IPS DF 19.7 (cell line): ENCODE results near the gene PRKCH.

ENCODE experiments used
- DNase-seq: peaks from one replicate; pipeline ENCODE4 v3.0.0-alpha.2; 2013; ENCODE audit warnings: low read depth, low spot score

The PRKCH gene

DNA sequence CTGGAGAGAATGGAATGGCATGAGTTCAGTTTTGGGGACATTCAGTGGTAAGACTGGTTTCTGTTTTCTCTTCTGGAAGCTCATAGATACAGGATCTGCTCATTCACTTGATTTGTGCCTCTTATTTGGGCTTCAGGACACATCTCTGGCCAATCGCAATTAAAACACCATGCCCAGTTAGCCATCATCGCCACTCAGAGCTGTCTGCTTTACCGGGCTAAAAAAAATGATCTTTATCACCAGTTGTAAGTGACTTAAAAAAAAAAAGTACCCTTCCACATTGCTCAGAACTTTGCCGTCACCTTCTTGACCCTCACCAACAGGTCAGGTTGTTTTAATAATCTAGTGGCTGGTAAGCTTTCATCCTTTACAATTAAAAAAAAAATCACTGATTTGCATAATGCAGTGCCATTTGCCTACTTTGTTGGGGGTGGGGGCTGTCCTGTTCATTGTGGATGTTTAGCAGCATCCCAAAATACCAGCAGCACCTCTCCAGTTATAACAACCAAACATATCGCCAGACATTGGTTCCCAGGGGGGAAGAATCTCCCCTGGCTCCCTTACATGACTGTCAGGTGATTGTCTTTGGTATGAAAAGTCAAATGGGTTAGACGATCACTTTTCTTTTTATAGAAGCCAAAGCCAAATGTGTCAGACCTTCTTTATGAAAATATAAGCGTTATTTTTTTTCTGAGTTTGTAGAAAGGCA, 150.1 kb downstream of the PRKCH start:
- no peak for DNase-seq

DNA sequence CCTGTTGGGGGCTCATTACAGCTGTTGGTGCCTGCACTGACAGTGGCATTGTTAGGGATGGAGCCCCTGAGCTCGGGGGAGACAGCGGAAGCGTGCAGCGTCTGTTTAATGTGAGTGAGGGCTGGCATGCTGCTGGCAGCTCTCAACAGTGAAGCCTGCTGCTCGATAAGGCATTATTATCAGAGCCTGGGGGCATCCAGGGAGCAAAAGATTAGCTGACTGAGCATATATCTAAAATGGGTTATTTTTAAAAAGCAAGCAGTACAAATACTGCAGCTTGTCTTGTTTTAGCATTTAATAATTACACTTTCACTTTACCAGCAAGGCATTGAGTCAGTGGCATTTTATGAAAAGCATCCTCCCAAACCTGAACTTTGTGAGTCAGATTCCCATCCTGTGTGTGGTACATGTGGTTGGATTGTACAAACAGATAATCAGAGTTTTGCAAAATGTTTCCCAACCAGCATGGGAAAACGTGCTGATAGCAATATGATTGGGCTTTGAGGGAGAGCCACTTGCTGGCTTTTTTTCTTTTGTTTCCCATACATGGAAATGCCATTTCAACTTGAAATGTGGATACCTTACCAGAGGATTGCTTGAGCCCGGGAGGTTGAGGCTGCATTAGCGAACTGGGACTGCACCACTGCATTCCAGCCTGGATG, 150.8 kb downstream of the PRKCH start:
- no peak for DNase-seq

DNA sequence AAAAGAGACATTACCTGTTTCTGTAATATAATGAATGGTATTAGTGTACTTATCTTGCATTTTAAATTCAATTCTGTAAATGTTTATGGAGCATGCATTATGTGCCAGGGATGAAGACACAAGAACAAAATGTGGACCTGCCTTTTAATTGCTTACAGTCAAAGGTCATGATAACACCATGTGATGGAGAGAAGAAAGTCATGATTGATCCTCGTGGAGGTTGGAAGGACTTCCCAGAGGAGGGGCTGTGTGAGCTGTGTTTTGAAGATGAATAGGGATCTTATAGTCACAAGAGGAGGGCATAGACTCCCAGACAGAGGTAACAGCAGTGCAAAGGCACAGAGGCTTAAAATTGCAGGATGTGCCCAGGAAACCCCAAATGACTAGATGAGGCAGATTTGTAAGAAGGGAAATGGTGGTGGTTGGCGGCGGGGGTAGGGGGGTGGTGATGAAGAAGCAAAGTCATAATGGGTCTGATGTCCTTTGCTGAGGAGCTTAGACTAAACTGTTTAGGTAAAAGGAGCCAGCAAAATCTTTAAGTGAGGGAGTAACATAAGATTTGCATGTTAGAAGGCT, 151.5 kb downstream of the PRKCH start:
- DNase-seq: no peak

- DNase-seq: no peak
Observed at GRCh38 chr14:61474015-61474414, 152.6 kb downstream of the PRKCH start.

DNA sequence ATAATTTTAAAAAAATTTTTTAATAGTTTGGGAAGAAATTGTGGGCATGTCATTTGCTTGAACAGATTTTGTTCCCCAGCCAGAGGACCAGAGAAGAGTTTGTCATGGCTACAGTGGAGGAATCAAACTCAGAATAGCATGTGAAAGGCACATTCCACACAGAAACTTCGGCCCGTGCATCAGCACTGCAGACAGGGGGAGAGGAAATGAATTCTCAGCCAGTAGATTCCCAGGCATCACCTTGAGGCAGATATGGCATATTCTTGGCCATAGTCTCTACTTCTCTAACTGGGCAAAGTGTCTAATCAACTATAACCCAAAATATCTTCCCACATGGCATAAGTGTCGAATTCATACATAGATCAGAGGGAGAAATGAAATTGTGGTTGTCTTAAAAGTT, 153.3 kb downstream of the PRKCH start:
- DNase-seq: no peak

DNA sequence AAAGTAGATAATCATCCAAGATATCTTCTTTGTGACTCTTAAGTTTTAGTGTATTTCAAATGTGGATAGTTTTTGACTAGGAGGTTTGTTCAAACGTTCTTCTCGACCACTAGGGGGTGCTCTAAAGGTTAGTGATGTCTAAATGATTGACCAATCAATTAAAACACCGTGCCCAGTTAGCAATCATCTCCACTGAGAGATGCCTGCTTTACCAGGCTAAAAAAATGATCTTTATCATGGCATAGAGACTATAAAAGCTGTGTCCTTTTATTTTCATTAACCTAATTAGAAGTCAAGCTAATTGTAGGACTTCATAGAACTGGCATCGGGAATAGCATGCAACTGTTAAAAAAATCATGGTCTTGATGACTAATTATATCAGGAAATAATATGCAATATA, 153.9 kb downstream of the PRKCH start:
- no peak for DNase-seq

- no peak for DNase-seq
Observed at GRCh38 chr14:61476105-61476753, 154.8 kb downstream of the PRKCH start.

DNA sequence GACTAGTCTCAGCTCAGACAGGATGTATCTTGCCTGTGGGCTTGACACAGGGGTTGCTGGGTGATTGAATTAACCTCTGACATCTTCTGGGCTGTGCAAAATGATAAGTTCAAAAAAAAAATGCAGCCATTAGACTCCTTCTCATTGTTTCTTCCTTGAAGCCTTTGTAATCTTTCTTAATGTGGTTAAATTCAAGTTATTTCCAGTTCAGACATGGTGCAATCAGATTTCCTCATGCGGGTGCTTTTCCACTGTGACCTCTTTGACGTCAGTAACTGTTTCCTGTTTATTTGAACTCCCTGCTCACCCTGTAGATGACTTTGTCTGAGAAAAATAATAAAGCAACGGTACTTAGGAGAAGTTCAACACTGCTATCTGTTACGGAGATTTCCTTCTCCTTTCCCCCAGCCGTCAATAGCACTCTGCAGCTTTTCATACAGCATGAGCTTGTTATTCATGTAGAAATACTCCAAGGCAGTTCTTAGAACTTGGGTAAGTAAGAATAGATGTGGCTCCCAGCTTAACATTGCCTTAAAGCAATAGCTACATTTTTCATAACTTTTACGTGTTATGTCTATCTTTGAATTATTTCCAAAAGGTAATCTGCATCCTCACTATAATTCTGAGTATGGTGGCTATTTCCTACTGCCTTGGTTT, 155.5 kb downstream of the PRKCH start:
- DNase-seq: no peak

DNA sequence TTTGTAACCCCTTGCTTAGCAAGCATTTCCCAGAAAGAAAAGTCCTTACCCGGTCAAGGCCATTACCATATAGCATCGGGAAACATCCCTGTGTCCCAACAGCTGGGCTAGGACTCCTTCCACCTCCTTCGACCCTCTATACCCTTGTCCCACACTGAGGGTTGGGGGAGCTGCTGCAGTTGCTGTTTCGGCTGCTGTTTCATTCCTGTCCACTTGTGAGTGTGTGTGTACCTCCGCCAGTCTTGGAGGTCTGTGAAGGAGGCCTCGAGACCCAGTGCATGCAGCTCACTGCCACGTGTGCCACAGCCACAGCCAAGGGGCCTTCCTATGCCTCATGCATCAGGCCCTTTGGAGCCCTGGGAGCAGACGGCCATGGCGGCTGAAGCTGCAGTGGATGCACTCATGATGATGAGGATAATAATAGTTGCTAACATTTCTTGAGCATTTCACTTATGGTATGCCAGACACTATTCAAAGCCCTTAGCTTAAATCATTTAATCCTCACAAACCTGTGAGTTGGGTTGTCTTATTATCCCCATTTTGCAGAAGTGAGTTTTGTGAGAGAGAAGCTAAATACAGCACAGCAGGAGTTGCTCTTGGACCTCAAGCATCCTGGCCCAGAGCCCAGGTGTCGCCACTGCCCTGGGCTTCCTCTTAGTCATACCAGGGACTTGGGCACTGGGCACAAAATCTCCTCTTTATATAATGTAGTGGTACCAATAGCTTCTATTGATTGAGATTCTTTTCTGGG, 156.5 kb downstream of the PRKCH start:
- no peak for DNase-seq

- no peak for DNase-seq
Observed at GRCh38 chr14:61478971-61479473, 157.6 kb downstream of the PRKCH start.

- DNase-seq: no peak
Observed at GRCh38 chr14:61479746-61480502, 158.5 kb downstream of the PRKCH start.

DNA sequence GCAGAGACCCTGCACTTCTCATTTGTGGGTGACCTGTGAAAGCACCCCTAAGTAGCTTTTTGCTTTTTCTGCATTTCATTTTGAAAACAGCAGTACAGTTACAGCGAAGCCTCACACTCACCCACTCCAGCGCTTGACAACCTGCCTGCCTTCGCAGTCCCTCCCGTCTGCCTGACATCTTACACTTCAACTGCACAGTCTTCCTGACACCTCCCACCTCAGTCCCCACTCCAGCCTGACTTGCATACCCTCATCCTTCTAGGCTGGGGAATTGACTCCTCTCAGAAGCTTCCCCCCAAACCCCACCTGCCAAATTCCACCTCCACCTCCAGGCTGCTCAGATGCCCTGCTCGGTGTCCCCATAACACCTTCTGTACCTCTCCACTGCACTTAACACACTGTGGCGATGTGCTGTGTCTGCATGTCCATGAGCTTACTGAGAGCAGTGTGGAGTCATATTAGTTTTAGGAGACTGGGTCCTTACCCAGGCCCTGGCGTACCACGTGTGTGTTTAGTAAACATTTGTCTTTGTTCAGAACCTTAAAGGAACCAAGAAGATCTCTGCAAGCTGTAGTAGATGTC, 159.4 kb downstream of the PRKCH start:
- no peak for DNase-seq

DNA sequence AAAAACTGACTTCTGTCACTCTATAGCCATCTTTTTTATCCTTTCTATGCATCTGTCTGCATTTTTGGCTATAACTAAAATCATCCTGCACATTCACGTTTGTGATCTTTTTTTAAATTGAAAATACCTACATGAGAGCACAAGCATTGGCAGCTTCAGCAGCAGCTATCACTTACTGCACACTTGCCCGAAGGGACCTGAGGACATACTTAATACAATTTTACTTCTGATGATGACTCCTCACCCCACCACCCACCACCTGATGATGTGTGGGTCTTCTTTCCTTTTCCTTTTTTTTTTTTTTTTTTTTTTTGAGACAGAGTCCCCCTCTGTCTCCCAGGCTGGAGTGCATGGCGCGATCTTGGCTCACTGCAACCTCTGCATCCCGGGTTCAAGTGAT, 160.3 kb downstream of the PRKCH start:
- no peak for DNase-seq

- no peak for DNase-seq
Observed at GRCh38 chr14:61482348-61483206, 161.2 kb downstream of the PRKCH start.

DNA sequence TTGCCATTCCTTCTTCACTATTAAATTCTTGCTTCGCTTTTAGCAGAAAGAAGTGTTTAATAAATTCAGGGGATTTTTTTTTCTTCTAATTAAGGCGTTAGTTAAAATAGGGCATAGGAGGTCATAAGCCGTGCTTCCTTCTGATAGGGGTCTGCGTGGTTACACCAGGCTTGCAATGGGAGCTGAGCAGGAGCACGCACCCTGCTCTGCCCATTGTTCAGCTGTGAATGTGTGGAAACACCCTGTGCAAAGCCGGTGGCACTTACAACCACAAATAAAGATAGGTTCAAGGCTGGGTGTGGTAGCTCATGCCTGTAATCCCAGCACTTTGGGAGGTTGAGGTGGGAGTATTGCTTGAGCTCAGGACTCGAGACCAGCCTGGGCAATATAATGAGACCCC, 162.1 kb downstream of the PRKCH start:
- no peak for DNase-seq

DNA sequence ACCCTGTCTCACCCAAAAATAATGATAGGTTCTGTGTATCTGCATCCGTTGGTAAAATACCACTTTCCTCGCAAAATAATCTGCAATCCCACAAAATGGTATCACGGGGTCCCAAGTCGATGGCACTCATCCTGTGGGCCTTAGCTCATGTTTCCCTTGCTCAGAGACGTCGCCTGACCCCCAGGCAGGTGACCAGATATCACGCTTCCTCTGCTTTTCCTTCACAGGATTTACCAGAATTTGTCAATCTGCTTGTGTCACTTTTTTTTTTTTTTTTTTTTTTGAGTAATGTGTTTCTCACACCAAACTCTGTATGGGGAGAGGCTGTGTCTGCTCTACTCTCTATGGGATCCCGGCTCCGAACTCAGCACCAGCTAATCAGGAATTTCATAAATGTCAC, 162.7 kb downstream of the PRKCH start:
- no peak for DNase-seq

- DNase-seq: no peak
Observed at GRCh38 chr14:61484826-61485584, 163.6 kb downstream of the PRKCH start.

DNA sequence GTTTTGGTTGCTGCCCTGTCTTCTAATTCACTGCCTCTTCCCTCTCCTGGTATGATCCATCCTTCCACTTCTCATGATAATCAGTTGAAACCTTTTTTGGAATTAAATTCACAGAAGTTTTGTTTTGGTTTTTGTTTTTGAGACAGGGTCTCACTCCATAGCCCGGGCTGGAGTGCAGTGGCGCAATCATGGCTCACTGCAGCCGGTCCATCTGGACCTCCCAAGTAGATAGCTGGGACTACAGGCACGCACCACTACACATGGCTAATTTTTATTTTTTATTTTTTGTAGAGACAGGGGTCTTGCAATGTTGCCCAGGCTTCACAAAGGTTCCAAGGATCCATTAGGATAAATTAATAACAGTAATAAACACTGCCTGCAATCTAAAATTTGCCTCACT, 164.3 kb downstream of the PRKCH start:
- no peak for DNase-seq
